Endothelial cell of umbilical vein (primary cell): ENCODE results near the gene FTO. TPM values are rescaled to one million over a fixed set of nuclear protein-coding genes. Genes with fewer than 3 reads are reported as not detected.

Experiments used
- BruUV-seq: library from RNA; stranded (reverse); fragments of 400-500 nt; replicated peaks from 2 replicates; lab custom pipeline; 2021; lab: Mats Ljungman, UMichigan
- CTCF ChIA-PET: fragments of 300-600, 350-600 bp; sonication (Branson Sonifier 250); formaldehyde crosslinking; loops from one replicate; lab custom pipeline; 2021; ENCODE audit warnings: antibody characterized with exemption, inconsistent platforms; lab: Charles Lee
- POLR2A ChIA-PET: fragments of 300-600, 350-600 bp; sonication (Branson Sonifier 250); formaldehyde crosslinking; loops from one replicate; lab custom pipeline; 2021; ENCODE audit warnings: antibody characterized with exemption, inconsistent platforms; lab: Charles Lee
- DNase-seq: peaks from one replicate; pipeline ENCODE4 v3.0.0-alpha.2; 2011; ENCODE audit warnings: low read depth, low spot score
- FAIRE-seq: peaks from 2 replicates; lab custom pipeline; 2011; peaks lifted over from hg19 to GRCh38; lab: Jason Lieb, UNC
- H2AFZ ChIP-seq: 2 replicates; pipeline ENCODE4 v1.6.0; 2012; ENCODE audit warnings: low read depth, low read length, control low read depth, inconsistent platforms
- H3K27ac ChIP-seq: 2 replicates; pipeline ENCODE4 v1.5.1; 2011; ENCODE audit warnings: low read depth, mild to moderate bottlenecking, control low read depth, low read length, moderate library complexity; ENCODE audit not compliant: insufficient read depth
- H3K27me3 ChIP-seq, 2 experiments: 2 replicates each; pipeline versions ENCODE4 v1.6.0 to v1.6.1; 2011; ENCODE audit warnings: low read length in 2 of 2, mixed read lengths in 1 of 2; ENCODE audit not compliant: control insufficient read depth in 2 of 2, insufficient read depth in 2 of 2
- H3K36me3 ChIP-seq, 2 experiments: 2 replicates in 1 of 2; 3 replicates in 1 of 2; pipeline ENCODE4 v1.5.1; 2011; ENCODE audit warnings: low read length in 2 of 2, mild to moderate bottlenecking in 1 of 2, moderate library complexity in 1 of 2; ENCODE audit not compliant: control insufficient read depth in 2 of 2, insufficient read depth in 2 of 2; ENCODE audit errors: extremely low read depth in 1 of 2
- H3K4me1 ChIP-seq: 3 replicates; pipeline ENCODE4 v1.5.1; 2011; ENCODE audit warnings: mild to moderate bottlenecking, low read length; ENCODE audit not compliant: control insufficient read depth, insufficient read depth; ENCODE audit errors: extremely low read depth
- H3K4me2 ChIP-seq: 2 replicates; pipeline ENCODE4 v1.6.1; 2011; ENCODE audit warnings: low read length, control low read depth, mixed read lengths; ENCODE audit not compliant: insufficient read depth
- H3K4me3 ChIP-seq, 3 experiments: fragments of 200-600 bp in 1 of 3; sonication (generic), shearing (Covaris generic) in 1 of 3; replicated peaks in 1 of 3; 2 replicates each; pipeline ENCODE4 v1.5.1; 2011 to 2016; ENCODE audit warnings: control low read depth in 3 of 3, low read length in 3 of 3, mild to moderate bottlenecking in 2 of 3, inconsistent platforms in 1 of 3, low read depth in 1 of 3, moderate library complexity in 1 of 3; ENCODE audit not compliant: insufficient read depth in 1 of 3
- H3K79me2 ChIP-seq: 2 replicates; pipeline ENCODE4 v1.6.0; 2012; ENCODE audit warnings: low read length, inconsistent platforms; ENCODE audit not compliant: control insufficient read depth, insufficient read depth
- H3K9ac ChIP-seq: replicated peaks from 2 replicates; pipeline ENCODE3; 2011; ENCODE audit warnings: low read length, control low read depth; ENCODE audit not compliant: insufficient read depth; ENCODE audit errors: extremely low read depth
- H3K9me1 ChIP-seq: replicated peaks from 3 replicates; pipeline ENCODE4 v1.6.0; 2011; ENCODE audit warnings: mild to moderate bottlenecking, low read length; ENCODE audit not compliant: control insufficient read depth, insufficient read depth; ENCODE audit errors: extremely low read depth
- H3K9me3 ChIP-seq: replicated peaks from 2 replicates; pipeline ENCODE4 v1.5.1; 2012; ENCODE audit warnings: low read length, inconsistent platforms; ENCODE audit not compliant: control insufficient read depth, insufficient read depth
- H4K20me1 ChIP-seq: replicated peaks from 2 replicates; pipeline ENCODE3; 2011; ENCODE audit warnings: mild to moderate bottlenecking, low read length; ENCODE audit not compliant: control insufficient read depth, insufficient read depth; ENCODE audit errors: extremely low read depth
- EZH2 ChIP-seq: IDR thresholded peaks from 2 replicates; pipeline ENCODE4 v1.6.1; 2012; ENCODE audit warnings: borderline replicate concordance, low read depth, mild to moderate bottlenecking, moderate library complexity, low read length, inconsistent platforms; ENCODE audit not compliant: severe bottlenecking
- FOS ChIP-seq: IDR thresholded peaks from 2 replicates; pipeline ENCODE4 v1.6.1; 2011; ENCODE audit warnings: mild to moderate bottlenecking, low read length, moderate library complexity, borderline replicate concordance; ENCODE audit not compliant: insufficient read depth
- GATA2 ChIP-seq: IDR thresholded peaks from 2 replicates; pipeline ENCODE4 v1.7.0; 2011; ENCODE audit warnings: low read depth, mild to moderate bottlenecking, moderate library complexity, mixed read lengths, low read length; ENCODE audit not compliant: insufficient read length, insufficient read depth
- JUN ChIP-seq: IDR thresholded peaks from 2 replicates; pipeline ENCODE4 v1.6.1; 2011; ENCODE audit warnings: borderline replicate concordance, low read depth; ENCODE audit not compliant: insufficient read length, insufficient read depth
- MYC ChIP-seq: IDR thresholded peaks from one replicate; pipeline ENCODE4 v1.6.1; 2011; ENCODE audit warnings: mild to moderate bottlenecking, low read depth, low read length
- POLR2A ChIP-seq: IDR thresholded peaks from 2 replicates; pipeline ENCODE4 v1.6.1; 2012; ENCODE audit warnings: low read depth, mild to moderate bottlenecking, control low read depth, low read length
- POLR2AphosphoS5 ChIP-seq: IDR thresholded peaks from 2 replicates; pipeline ENCODE4 v1.6.1; 2012; ENCODE audit warnings: low read depth, mild to moderate bottlenecking, control low read depth, low read length, moderate library complexity; ENCODE audit not compliant: insufficient read depth
- dilution Hi-C: fragments of 300-500 bp; cut with MboI; formaldehyde crosslinking; loops from one replicate; pipeline ENCODE4 v1.15.0; 2019; ENCODE audit warnings: low sequenced_read_pairs; ENCODE audit not compliant: extremely low pct_ligation_motif_present
- intact Hi-C: fragments of 100-400 bp; cut with micrococcal nuclease; formaldehyde crosslinking; loops from one replicate; pipeline ENCODE4 v1.10.0; 2022
- polyA plus RNA-seq, 4 experiments: library from polyadenylated mRNA; depleted of rRNA in 3 of 4; stranded (reverse) in 3 of 4; unstranded in 1 of 4; fragments of >200 nt; gene quantifications; 2 replicates each; pipeline versions ENCODE4 v1.2.1 to v1.2.3, GENCODE V29; 2011 to 2012; ENCODE audit warnings: missing spikeins in 1 of 4
- total RNA-seq: library from RNA; stranded (reverse); gene quantifications from 2 replicates; pipeline ENCODE4 v1.2.3, GENCODE V29; 2021
- TF ChIP-seq, protein P1 (sequence below): IDR thresholded peaks from 2 replicates; pipeline ENCODE4 v1.6.1; 2011; ENCODE audit not compliant: insufficient read depth, insufficient read length
- TF ChIP-seq, protein P2 (sequence below), 2 donors: IDR thresholded peaks; 1 replicate in 1 of 2; 2 replicates in 1 of 2; pipeline ENCODE4 v1.5.1; 2011; ENCODE audit warnings: low read length in 2 of 2, mild to moderate bottlenecking in 2 of 2, moderate library complexity in 2 of 2, control low read depth in 1 of 2, inconsistent platforms in 1 of 2, low read depth in 1 of 2; ENCODE audit not compliant: insufficient read depth in 1 of 2; ENCODE audit errors: extremely low read depth in 1 of 2

The FTO gene
- total and polyA plus RNA-seq, 2 donors (not counting 3 experiments of a cell fraction or from before 2014, with no cell fraction given): 48.6 to 87.1 TPM

GRCh38 chr16:53839150-53839549 is 135.2 kb downstream of the FTO start:
- intact Hi-C loops (no loop called here), dilution Hi-C loops (no loop called here)
- CTCF ChIA-PET: interaction anchor here (1.5 kb wide), 1 partner anchor 9 kb away, joined by 4 read pairs; no protein-coding TSS in a partner anchor
- H3K9me3 ChIP-seq: no peaks in the 10 kb centered on the region
- no peaks in the 10 kb centered on the region for H3K9me1 ChIP-seq
- H3K27ac ChIP-seq: no peak overlapping the region
- no peak overlapping the region for H2AFZ ChIP-seq
- FAIRE-seq: no peak
- no peak for DNase-seq
- POLR2A ChIA-PET: no interaction called here
- H3K9ac ChIP-seq: no peak overlapping the region
- no peak overlapping the region for H3K4me3 ChIP-seq
- H3K79me2 ChIP-seq: no peaks in the 10 kb centered on the region
- no peaks in the 10 kb centered on the region for H4K20me1 ChIP-seq
- H3K4me1 ChIP-seq: no peaks in the 10 kb centered on the region
- no peaks in the 10 kb centered on the region for H3K36me3 ChIP-seq
- BruUV-seq: no TSS peak
- H3K27me3 ChIP-seq: no peaks in the 10 kb centered on the region
- TF ChIP-seq EZH2: no peak
- TF ChIP-seq, protein P1, sequence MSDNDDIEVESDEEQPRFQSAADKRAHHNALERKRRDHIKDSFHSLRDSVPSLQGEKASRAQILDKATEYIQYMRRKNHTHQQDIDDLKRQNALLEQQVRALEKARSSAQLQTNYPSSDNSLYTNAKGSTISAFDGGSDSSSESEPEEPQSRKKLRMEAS: no peak
- no peak for TF ChIP-seq GATA2
- TF ChIP-seq, protein P2, sequence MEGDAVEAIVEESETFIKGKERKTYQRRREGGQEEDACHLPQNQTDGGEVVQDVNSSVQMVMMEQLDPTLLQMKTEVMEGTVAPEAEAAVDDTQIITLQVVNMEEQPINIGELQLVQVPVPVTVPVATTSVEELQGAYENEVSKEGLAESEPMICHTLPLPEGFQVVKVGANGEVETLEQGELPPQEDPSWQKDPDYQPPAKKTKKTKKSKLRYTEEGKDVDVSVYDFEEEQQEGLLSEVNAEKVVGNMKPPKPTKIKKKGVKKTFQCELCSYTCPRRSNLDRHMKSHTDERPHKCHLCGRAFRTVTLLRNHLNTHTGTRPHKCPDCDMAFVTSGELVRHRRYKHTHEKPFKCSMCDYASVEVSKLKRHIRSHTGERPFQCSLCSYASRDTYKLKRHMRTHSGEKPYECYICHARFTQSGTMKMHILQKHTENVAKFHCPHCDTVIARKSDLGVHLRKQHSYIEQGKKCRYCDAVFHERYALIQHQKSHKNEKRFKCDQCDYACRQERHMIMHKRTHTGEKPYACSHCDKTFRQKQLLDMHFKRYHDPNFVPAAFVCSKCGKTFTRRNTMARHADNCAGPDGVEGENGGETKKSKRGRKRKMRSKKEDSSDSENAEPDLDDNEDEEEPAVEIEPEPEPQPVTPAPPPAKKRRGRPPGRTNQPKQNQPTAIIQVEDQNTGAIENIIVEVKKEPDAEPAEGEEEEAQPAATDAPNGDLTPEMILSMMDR (IDR thresholded peaks at IDR 0.05; ENCODE audit: extremely low read depth in 1 of 2, insufficient read depth in 1 of 2, low read depth in 1 of 2, low read length in 2 of 2): no peak
- TF ChIP-seq POLR2AphosphoS5: no peak
- no peak for TF ChIP-seq JUN
- no peak for TF ChIP-seq MYC
- no peak for TF ChIP-seq FOS
- no peak for TF ChIP-seq POLR2A
- no peak overlapping the region for H3K4me2 ChIP-seq
